Regular cardiac myocyte (primary cell): ENCODE measurements around the gene FREM1. TPM values are rescaled to one million over a fixed set of nuclear protein-coding genes. Genes with fewer than 3 reads are reported as not detected.

Experiments used
- total RNA-seq: library from RNA; depleted of rRNA; stranded (reverse); fragments of >200 nt; gene quantifications from 2 replicates; pipeline ENCODE4 v1.2.3, GENCODE V29; 2014

The FREM1 gene
- not detected in 2 replicates for total RNA-seq

GRCh38 chr9:14909961-14910805, at the start of gene FREM1:
Gene FREM1 (minus strand): TSS chr9:14910428. CDS start chr9:14868977, 41,451 bp downstream.

GRCh38 chr9:14722391-14723035, 187.7 kb downstream of the FREM1 start, which contains the start of gene CER1:
Gene CER1 (minus strand): TSS chr9:14722733. CDS start chr9:14722672, 61 bp downstream.

GRCh38 chr9:14693251-14693861, 216.9 kb downstream of the FREM1 start, which contains the start of gene ZDHHC21:
Gene ZDHHC21 (minus strand): TSS chr9:14693432. CDS start chr9:14674340, 19,092 bp downstream.

Other genes starting within 250 kb of the FREM1 start
- gene ZDHHC21, start 217.0 kb downstream of the FREM1 start, total RNA-seq = 8.4 and 9.0 TPM in 2 replicates
- gene CER1, start 187.7 kb downstream of the FREM1 start, total RNA-seq = not detected in 2 replicates